SJSA1 (cell line): ENCODE measurements around the gene CDKL5. TPM values are rescaled to one million over a fixed set of nuclear protein-coding genes. Genes with fewer than 3 reads are reported as not detected.

Experiments
- DNase-seq, 2 experiments: peaks; one replicate each; pipeline ENCODE4 v3.0.0-alpha.2; 2015 to 2020; ENCODE audit warnings: low spot score in 2 of 2, low read depth in 1 of 2
- H3K27ac ChIP-seq: fragments of 250-450 bp; sonication (Bioruptor Pico); 2 replicates; pipeline ENCODE4 v1.5.1; 2020; ENCODE audit warnings: mild to moderate bottlenecking, moderate library complexity
- H3K27me3 ChIP-seq: fragments of 250-450 bp; sonication (Bioruptor Pico); replicated peaks from 2 replicates; pipeline ENCODE4 v1.5.1; 2020; ENCODE audit warnings: mild to moderate bottlenecking, moderate library complexity
- H3K36me3 ChIP-seq: fragments of 250-450 bp; sonication (Bioruptor Pico); 2 replicates; pipeline ENCODE4 v1.5.1; 2020; ENCODE audit warnings: mild to moderate bottlenecking
- H3K4me1 ChIP-seq: fragments of 250-450 bp; sonication (Bioruptor Pico); replicated peaks from 2 replicates; pipeline ENCODE4 v1.6.1; 2021; ENCODE audit warnings: mild to moderate bottlenecking
- H3K4me3 ChIP-seq: fragments of 250-450 bp; sonication (Bioruptor Pico); 2 replicates; pipeline ENCODE4 v1.5.1; 2020; ENCODE audit warnings: mild to moderate bottlenecking
- H3K9me3 ChIP-seq: fragments of 250-450 bp; sonication (Bioruptor Pico); replicated peaks from 2 replicates; pipeline ENCODE4 v1.5.1; 2020; ENCODE audit warnings: mild to moderate bottlenecking
- total RNA-seq: library from RNA; depleted of rRNA; stranded (reverse); fragments of >200 nt; shearing (Covaris generic); gene quantifications from 2 replicates; pipeline ENCODE4 v1.2.3, GENCODE V29; 2014

The CDKL5 gene
- total RNA-seq, 1 experiment from 2014 or later = 5.1 TPM

- H3K4me3 ChIP-seq = no peak overlapping the region
- no peak for DNase-seq
- no peaks in the 10 kb centered on the region for H3K9me3 ChIP-seq
- H3K27me3 ChIP-seq = no peaks in the 10 kb centered on the region
- peaks cover 11% of the 10 kb centered on the region for H3K4me1 ChIP-seq
- no peaks in the 10 kb centered on the region for H3K36me3 ChIP-seq
- no peak overlapping the region for H3K27ac ChIP-seq
These were observed 188.7 kb downstream of the CDKL5 start for GRCh38 chrX:18613930-18614639.

- H3K36me3 ChIP-seq = no peaks in the 10 kb centered on the region
- peaks cover 11% of the 10 kb centered on the region for H3K4me1 ChIP-seq
- DNase-seq = no peak
These were observed 191.4 kb downstream of the CDKL5 start for GRCh38 chrX:18616688-18617406.

GRCh38 chrX:18617407-18617750 is 192.0 kb downstream of the CDKL5 start:
- no peaks in the 10 kb centered on the region for H3K27me3 ChIP-seq
- DNase-seq = peak; percentile 46
- no peak overlapping the region for H3K4me3 ChIP-seq
- H3K4me1 ChIP-seq = peaks cover 11% of the 10 kb centered on the region
- no peak overlapping the region for H3K27ac ChIP-seq
- no peaks in the 10 kb centered on the region for H3K9me3 ChIP-seq
- no peaks in the 10 kb centered on the region for H3K36me3 ChIP-seq

More at GRCh38 chrX:18616688-18617406, 191.4 kb downstream of the CDKL5 start:
- H3K4me3 ChIP-seq = no peak overlapping the region
- H3K9me3 ChIP-seq = no peaks in the 10 kb centered on the region
- no peaks in the 10 kb centered on the region for H3K27me3 ChIP-seq
- no peak overlapping the region for H3K27ac ChIP-seq

- Histone ChIP-seq H3K27ac (no peak overlapping the region), H3K4me3 (no peak overlapping the region), H3K4me1 (peaks cover 11% of the 10 kb centered on the region), H3K9me3 (no peaks in the 10 kb centered on the region), H3K36me3 (no peaks in the 10 kb centered on the region), H3K27me3 (no peaks in the 10 kb centered on the region)
- DNase-seq = no peak
These were observed 193.9 kb downstream of the CDKL5 start for GRCh38 chrX:18619288-18619687.

DNA sequence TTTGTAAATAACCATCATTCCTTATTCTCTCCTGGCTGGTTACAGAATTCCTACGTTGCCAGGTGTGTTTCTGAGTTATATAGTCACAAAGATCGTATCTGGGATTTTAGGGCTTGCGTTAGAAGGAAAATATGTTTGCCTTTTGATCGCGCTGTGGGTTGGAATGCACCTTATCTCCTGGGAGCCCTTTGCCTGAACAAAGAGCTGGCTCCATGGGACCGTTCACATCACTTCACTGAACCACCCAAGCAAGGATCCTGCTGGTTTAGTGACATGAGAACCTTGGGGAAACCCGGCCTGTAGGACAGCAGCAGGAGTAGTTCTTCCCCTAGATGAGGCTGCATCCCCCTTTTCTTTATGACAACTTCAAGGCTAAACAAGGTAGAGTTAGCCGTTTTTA is 194.9 kb downstream of the CDKL5 start:
- peaks cover 11% of the 10 kb centered on the region for H3K4me1 ChIP-seq
- H3K4me3 ChIP-seq = no peak overlapping the region
- DNase-seq = no peak
- H3K27me3 ChIP-seq = no peaks in the 10 kb centered on the region
- no peaks in the 10 kb centered on the region for H3K36me3 ChIP-seq
- no peaks in the 10 kb centered on the region for H3K9me3 ChIP-seq
- no peak overlapping the region for H3K27ac ChIP-seq

DNA sequence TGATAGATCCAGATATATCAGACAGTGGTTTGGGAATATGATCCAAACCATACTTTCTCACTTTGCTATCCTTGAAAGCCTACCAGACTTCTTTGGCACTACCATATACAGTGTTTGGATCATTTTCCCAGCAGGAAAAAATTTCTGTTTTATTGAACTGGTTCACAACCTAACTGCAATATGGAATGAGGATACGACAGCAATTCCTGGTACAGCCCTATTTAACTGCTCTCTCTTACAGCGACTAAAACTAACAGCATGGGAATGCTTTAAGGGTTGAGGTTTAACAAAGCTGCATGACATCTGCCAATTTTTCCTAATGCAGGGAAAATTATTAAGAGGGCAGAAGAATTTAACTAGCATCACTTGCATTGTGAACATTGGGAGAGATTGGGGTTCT is 199.2 kb downstream of the CDKL5 start:
- Histone ChIP-seq H3K27me3 (no peaks in the 10 kb centered on the region), H3K4me3 (no peak overlapping the region), H3K36me3 (no peaks in the 10 kb centered on the region), H3K27ac (no peak overlapping the region), H3K9me3 (no peaks in the 10 kb centered on the region), H3K4me1 (no peaks in the 10 kb centered on the region)
- no peak for DNase-seq

- no peak for DNase-seq
- Histone ChIP-seq H3K9me3 (no peaks in the 10 kb centered on the region), H3K4me3 (no peak overlapping the region), H3K36me3 (no peaks in the 10 kb centered on the region), H3K27me3 (no peaks in the 10 kb centered on the region), H3K4me1 (no peaks in the 10 kb centered on the region), H3K27ac (no peak overlapping the region)
These were observed 205.5 kb downstream of the CDKL5 start for GRCh38 chrX:18630934-18631333.

DNA sequence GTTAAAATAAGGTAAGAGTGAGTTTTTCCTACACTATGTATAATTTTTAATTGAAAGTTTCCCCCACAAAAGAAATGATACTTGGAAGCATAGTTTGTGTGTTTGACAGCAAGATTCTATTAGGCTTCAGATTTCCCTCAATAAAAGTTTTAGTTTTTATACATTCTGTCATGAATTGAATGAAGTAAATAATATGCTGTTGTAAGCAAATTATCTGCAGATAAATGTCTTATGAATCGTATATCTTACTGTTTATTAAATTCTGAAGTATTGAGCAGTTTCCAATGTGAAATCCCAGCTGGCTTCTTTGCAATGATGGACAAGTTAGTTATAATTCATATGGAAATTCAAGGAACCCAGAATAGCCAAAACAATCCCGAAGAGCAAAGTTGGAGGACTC is 213.0 kb downstream of the CDKL5 start:
- DNase-seq = no peak
- no peaks in the 10 kb centered on the region for H3K9me3 ChIP-seq

DNA sequence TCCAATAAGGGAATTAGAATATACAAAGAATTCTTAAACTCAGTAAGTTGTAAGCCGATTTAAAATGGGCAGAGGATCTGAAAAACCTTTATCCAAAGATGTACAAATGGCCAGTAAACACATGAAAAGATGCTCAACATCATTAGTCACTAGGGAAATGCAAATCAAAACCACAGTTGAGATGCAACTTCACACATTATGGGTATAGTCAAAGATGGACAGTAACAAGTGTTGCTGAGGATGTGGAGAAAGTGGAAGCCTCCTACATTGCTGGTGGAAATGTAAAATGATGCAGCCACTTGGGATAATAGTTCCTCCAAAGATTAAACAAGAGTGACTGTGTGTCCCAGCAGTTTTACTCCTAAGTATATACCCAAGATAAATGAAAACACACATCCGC is 213.9 kb downstream of the CDKL5 start:
- no peaks in the 10 kb centered on the region for H3K36me3 ChIP-seq
- no peaks in the 10 kb centered on the region for H3K9me3 ChIP-seq
- DNase-seq = no peak
- H3K27me3 ChIP-seq = no peaks in the 10 kb centered on the region
- H3K4me3 ChIP-seq = no peak overlapping the region
- H3K4me1 ChIP-seq = no peaks in the 10 kb centered on the region
- no peak overlapping the region for H3K27ac ChIP-seq

More for the DNA sequence above, 213.0 kb downstream of the CDKL5 start:
- Histone ChIP-seq H3K36me3 (no peaks in the 10 kb centered on the region), H3K27ac (no peak overlapping the region), H3K4me1 (no peaks in the 10 kb centered on the region), H3K4me3 (no peak overlapping the region), H3K27me3 (no peaks in the 10 kb centered on the region)

- Histone ChIP-seq H3K9me3 (no peaks in the 10 kb centered on the region), H3K4me1 (no peaks in the 10 kb centered on the region), H3K4me3 (no peak overlapping the region), H3K27me3 (no peaks in the 10 kb centered on the region), H3K36me3 (no peaks in the 10 kb centered on the region), H3K27ac (no peak overlapping the region)
- DNase-seq = no peak
These were observed 215.3 kb downstream of the CDKL5 start for GRCh38 chrX:18640686-18641085.

DNA sequence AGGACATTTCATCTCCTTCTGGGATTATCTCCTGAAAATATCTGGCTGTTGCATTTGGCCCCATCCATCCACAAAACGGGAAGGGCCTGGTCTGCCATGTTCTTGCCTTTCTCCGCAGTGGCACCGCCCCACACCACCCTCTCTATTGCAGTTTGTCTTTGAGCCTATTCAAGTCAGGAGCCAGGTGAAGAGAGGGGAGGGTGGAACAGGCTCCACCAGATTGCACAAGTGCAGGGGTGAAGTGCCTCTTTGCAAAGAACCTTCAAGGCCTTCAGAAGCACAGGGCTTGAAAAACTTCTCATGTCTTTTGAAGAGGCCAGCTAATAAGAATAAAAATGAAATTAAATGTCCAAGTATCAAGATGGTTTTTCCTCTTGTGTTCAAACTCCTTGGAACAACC is 217.8 kb downstream of the CDKL5 start:
- H3K4me3 ChIP-seq = no peak overlapping the region
- no peak for DNase-seq
- H3K36me3 ChIP-seq = no peaks in the 10 kb centered on the region
- no peaks in the 10 kb centered on the region for H3K27me3 ChIP-seq
- no peaks in the 10 kb centered on the region for H3K9me3 ChIP-seq
- no peak overlapping the region for H3K27ac ChIP-seq
- no peaks in the 10 kb centered on the region for H3K4me1 ChIP-seq

DNA sequence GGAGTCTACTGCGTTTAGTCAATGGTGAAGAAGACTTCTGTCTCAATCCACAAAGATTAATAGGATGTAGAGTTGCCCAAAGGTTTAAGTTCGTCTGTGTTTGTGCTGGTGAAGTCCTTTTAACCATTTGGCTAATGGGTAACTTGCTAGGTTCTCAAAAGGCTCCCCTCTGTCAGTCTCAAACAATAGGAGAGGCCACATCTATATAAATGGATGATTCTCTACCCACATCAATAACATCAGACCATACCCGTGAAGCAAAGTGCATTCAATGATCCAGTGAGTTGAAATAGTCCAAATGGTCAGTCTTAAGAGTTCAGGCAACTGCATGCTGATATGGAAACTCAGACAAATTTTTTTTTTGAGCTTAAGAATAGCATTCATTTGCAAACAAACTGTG is 218.4 kb downstream of the CDKL5 start:
- no peak for DNase-seq
- no peaks in the 10 kb centered on the region for H3K4me1 ChIP-seq
- H3K4me3 ChIP-seq = no peak overlapping the region
- H3K36me3 ChIP-seq = no peaks in the 10 kb centered on the region
- H3K9me3 ChIP-seq = no peaks in the 10 kb centered on the region
- H3K27me3 ChIP-seq = no peaks in the 10 kb centered on the region
- H3K27ac ChIP-seq = no peak overlapping the region

GRCh38 chrX:18647621-18648020 is 222.2 kb downstream of the CDKL5 start:
- H3K4me1 ChIP-seq = no peaks in the 10 kb centered on the region
- H3K4me3 ChIP-seq = no peak overlapping the region
- DNase-seq = no peak
- H3K27me3 ChIP-seq = no peaks in the 10 kb centered on the region
- no peaks in the 10 kb centered on the region for H3K36me3 ChIP-seq
- no peaks in the 10 kb centered on the region for H3K9me3 ChIP-seq
- no peak overlapping the region for H3K27ac ChIP-seq

DNA sequence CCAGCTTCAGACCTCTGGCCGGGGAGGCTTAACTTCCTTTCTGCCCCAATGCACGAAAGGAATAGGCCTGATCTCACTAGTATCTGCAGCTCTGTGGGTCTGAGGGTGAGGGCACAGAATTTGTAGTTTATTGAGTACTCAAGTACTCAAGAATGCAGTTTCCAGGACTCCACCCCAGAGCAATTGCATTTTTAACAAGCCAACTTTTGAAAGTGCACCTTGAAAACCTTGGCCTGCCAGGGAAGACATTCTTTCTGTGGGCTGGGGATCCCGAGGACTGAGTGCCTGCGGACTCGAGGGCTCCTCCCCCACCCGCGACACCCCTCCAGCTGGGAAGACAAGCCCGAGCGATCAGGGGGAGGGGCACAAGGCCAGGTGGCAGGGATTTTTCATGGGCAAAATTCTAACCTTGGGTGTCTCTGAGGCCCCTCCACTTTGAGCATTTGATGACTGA is 224.1 kb downstream of the CDKL5 start:
- Histone ChIP-seq H3K4me1 (no peaks in the 10 kb centered on the region), H3K36me3 (no peaks in the 10 kb centered on the region), H3K27ac (no peak overlapping the region), H3K4me3 (no peak overlapping the region), H3K9me3 (no peaks in the 10 kb centered on the region), H3K27me3 (no peaks in the 10 kb centered on the region)
- DNase-seq = no peak
